Measurements from ENCODE around the gene KRT1.

The KRT1 gene

DNA sequence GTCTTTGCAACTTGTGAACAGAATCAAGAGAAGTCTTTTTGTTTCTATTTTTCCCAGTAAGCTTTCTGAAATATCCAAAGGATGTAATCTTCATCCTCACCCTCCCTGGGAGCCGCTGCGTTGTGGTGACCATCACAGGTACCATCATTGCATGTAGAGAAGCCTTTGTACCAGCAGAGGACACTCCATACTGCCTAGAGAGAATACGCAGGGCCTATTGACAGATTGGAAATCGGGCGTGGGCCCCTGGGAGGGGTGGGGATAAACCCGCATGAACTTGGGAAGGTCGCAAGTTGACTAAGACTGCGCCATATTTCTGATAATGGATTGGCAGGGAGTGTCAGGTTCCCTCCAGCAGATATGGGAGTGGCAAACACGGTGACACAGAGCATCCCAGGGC is 12.7 kb downstream of the KRT1 start:
- Mint-ChIP-seq H3K27ac (no peak overlapping the region), H3K9me3 (ENCODE audit: low read depth) (no peaks in the 10 kb centered on the region), H3K4me3 (no peak overlapping the region), H3K4me1 (ENCODE audit: low read depth) (peaks cover 7% of the 10 kb centered on the region), H3K27me3 (no peaks in the 10 kb centered on the region), H3K36me3 (no peaks in the 10 kb centered on the region)

DNA sequence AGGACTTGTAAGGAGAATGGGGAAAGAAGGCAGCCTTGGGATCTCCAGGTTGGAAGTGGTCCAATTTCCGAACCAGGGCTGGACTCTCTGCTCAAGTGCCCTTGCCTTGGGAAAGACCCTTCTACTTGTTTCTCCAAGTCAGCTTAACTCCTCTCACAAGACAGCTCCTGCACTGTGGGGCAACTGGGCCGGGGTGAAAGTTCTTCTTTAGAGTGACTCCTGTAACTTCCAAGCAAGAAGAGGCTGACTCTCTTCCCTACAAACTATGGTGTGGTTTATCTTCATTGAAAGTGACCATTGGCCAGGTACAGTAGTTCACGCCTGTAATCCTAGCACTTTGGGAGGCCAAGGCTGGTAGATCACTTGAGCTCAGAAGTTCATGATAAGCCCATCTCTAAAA is 13.7 kb downstream of the KRT1 start:
- Mint-ChIP-seq H3K27ac (no peak overlapping the region), H3K27me3 (no peaks in the 10 kb centered on the region)

DNA sequence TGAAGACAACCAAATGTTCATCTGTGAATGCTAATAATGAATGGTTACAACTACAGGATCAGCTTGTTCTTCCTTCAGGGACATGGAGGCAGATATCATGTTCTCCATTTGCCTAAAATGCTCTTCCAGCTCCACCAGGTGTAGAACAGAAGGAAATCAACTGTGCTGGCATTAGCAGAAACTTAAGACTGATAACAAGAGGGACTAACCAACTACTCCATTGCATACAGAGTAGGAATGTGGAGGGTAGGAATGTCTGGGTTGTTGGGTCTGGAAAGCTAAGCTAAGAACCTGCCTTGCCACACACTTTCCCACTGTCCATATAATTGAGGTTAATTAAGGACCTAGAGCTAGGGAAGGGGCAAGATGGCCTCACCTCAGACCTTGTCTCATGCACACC is 16.8 kb downstream of the KRT1 start:
- H3K36me3 Mint-ChIP-seq, result no peaks in the 10 kb centered on the region
- H3K9me3 Mint-ChIP-seq (ENCODE audit: low read depth), result no peaks in the 10 kb centered on the region
- no peak overlapping the region for H3K27ac Mint-ChIP-seq
- no peak overlapping the region for H3K4me3 Mint-ChIP-seq
- H3K27me3 Mint-ChIP-seq, result no peaks in the 10 kb centered on the region
- H3K4me1 Mint-ChIP-seq (ENCODE audit: low read depth), result peaks cover 13% of the 10 kb centered on the region

More for the DNA sequence above, 13.7 kb downstream of the KRT1 start:
- Mint-ChIP-seq H3K36me3 (no peaks in the 10 kb centered on the region), H3K4me1 (ENCODE audit: low read depth) (peaks cover 13% of the 10 kb centered on the region), H3K4me3 (no peak overlapping the region), H3K9me3 (ENCODE audit: low read depth) (no peaks in the 10 kb centered on the region)

DNA sequence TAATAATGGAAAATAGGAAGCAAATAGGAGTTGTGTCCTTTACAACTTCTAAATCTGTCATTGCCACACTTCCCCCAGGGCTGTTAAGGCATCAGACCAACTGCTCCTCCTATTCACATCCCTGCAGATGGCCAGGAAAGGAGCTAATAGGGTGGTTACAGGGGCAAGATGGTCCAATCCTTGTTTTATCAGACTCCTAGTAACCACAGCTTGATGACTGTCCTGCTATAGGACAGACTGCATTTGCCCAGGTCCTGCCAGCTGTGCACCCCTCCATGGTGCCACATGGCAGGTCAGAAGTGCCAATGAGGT is 17.3 kb downstream of the KRT1 start:
- no peaks in the 10 kb centered on the region for H3K36me3 Mint-ChIP-seq
- H3K4me1 Mint-ChIP-seq (ENCODE audit: low read depth), result peaks cover 13% of the 10 kb centered on the region
- H3K9me3 Mint-ChIP-seq (ENCODE audit: low read depth), result no peaks in the 10 kb centered on the region
- no peak overlapping the region for H3K4me3 Mint-ChIP-seq
- H3K27me3 Mint-ChIP-seq, result no peaks in the 10 kb centered on the region
- no peak overlapping the region for H3K27ac Mint-ChIP-seq

DNA sequence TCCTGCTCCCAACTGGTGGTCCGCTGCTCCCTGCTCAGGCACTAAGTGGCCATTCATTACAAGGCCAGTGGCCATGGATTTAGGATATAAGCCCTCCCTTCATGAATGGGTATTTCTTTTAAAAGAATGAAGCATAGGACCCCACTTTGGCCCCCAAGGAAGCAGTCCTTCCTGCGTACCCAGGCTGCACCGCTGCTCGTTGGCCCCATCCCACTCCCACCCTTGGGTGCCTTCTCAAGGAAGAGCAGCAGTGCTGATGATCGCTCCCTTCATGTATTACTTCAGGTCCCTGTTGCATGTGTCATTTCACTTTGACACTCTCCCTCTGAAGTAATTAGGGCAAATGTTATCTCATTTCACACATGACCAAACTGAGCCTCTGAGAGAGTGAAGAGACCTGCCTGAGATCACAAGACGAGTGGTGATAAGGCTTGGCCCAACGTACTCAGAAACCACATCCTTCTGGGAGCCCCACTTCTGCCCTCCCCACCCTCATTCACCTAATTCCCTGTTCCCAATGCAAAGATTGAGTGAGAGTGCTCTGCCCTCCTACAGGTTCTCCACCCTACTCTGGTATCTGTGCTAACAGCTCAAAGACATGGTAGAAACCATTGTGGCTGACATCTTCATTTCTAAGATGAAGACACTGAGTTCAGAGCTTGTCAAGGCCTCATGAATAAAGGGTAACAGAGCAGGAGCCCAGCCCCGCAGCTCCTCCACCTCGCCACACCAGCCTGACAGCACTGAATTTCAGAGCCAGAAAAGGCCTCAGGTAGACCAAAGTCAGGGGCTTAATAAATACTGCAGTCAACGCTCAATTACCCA is 17.9 kb downstream of the KRT1 start:
- Mint-ChIP-seq H3K27me3 (no peaks in the 10 kb centered on the region), H3K4me1 (ENCODE audit: low read depth) (peaks cover 11% of the 10 kb centered on the region), H3K4me3 (no peak overlapping the region), H3K36me3 (no peaks in the 10 kb centered on the region), H3K27ac (no peak overlapping the region), H3K9me3 (ENCODE audit: low read depth) (no peaks in the 10 kb centered on the region)

DNA sequence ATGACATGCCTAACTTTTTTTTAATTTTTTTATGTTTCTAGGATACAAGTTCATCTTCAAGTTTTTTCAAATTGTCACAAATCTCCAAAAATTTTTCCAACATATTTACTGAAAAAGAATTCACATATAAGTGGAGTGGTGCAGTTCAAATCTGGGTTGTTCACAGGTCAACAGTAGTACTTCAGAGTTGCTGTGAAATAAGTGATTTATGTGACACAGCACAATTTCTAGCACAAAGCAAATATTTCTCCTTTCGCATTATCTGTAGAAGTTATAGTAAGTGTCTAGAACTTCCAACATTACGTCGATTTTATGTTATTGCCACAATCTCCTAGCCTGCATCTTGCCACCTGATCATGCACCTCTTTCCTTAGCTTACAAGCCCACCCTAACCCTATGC is 18.5 kb downstream of the KRT1 start:
- H3K36me3 Mint-ChIP-seq, result no peaks in the 10 kb centered on the region
- no peaks in the 10 kb centered on the region for H3K9me3 Mint-ChIP-seq (ENCODE audit: low read depth)
- no peaks in the 10 kb centered on the region for H3K27me3 Mint-ChIP-seq
- H3K4me3 Mint-ChIP-seq, result no peak overlapping the region
- H3K27ac Mint-ChIP-seq, result no peak overlapping the region
- peaks cover 11% of the 10 kb centered on the region for H3K4me1 Mint-ChIP-seq (ENCODE audit: low read depth)

DNA sequence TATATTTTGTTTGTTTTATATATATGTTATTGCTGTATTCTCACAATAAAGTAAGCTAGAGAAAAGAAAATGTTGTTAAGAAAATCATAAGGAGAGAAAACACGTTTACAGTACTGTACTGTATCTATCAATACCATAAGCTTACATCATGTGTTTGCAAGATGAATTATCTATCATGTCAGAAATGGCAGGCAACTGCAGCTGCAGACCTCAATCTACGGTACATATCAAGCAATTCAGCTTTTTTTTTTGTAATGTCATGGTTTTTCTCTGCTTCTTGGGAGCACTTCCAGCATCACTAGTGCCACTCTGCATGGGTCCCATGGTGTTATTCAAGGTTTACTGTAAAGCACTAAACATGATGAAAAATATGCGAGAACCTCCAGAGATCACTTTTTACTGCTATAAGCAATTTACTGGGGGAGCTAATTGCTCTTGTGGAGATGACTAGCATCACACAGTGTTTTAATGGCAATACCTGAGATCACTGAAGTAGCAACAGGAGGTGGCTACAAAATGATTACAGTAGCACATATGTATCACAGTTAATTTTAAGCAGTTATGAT is 19.2 kb downstream of the KRT1 start:
- no peak overlapping the region for H3K4me3 Mint-ChIP-seq

DNA sequence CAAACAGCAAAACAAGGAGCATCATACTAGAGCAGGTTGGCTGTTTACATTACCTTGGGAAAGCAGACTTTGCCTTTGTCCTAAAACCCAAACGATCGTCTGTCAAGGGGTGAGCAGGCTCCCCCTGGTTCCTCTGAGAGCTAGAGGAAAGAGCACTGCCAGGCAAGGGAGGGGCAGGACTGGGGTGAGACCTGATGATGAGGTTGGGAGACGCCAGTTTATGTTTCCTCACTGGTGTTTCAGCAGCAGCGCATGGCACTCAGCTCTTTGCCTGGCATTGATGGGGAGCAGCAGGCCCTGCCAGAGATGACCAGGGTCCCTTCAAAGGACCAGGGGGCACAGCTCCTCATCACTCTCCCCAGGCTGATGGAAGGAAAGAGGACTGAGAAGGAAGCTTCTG is 20.3 kb downstream of the KRT1 start:
- Mint-ChIP-seq H3K9me3 (ENCODE audit: low read depth) (no peaks in the 10 kb centered on the region), H3K36me3 (no peaks in the 10 kb centered on the region), H3K27me3 (no peaks in the 10 kb centered on the region), H3K4me3 (no peak overlapping the region), H3K4me1 (ENCODE audit: low read depth) (peaks cover 18% of the 10 kb centered on the region), H3K27ac (no peak overlapping the region)

More for the DNA sequence above, 19.2 kb downstream of the KRT1 start:
- Mint-ChIP-seq H3K4me1 (ENCODE audit: low read depth) (peaks cover 17% of the 10 kb centered on the region), H3K36me3 (no peaks in the 10 kb centered on the region), H3K9me3 (ENCODE audit: low read depth) (no peaks in the 10 kb centered on the region), H3K27ac (no peak overlapping the region), H3K27me3 (no peaks in the 10 kb centered on the region)

DNA sequence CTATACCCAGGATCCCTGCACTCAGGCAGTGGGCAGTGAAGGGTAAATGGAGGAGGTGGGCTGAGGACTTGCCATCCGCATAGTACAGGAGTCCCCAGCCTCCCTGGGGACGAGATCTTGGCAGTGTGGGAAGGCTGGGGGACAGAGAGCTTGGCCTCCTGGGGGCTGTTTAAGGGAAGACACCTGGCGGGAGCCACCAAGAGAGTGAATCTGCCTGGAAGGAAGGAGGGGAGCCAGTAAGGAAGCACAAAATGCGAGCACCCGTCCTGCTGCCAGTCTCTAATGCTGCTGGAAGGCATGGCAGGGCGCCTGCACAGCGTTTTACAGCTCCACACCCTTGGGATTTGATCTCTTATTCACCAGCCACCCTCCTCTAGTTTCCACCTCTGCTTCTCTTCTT is 20.8 kb downstream of the KRT1 start:
- H3K27me3 Mint-ChIP-seq, result no peaks in the 10 kb centered on the region
- peaks cover 22% of the 10 kb centered on the region for H3K4me1 Mint-ChIP-seq (ENCODE audit: low read depth)
- no peak overlapping the region for H3K27ac Mint-ChIP-seq
- H3K36me3 Mint-ChIP-seq, result no peaks in the 10 kb centered on the region
- no peak overlapping the region for H3K4me3 Mint-ChIP-seq
- H3K9me3 Mint-ChIP-seq (ENCODE audit: low read depth), result no peaks in the 10 kb centered on the region

DNA sequence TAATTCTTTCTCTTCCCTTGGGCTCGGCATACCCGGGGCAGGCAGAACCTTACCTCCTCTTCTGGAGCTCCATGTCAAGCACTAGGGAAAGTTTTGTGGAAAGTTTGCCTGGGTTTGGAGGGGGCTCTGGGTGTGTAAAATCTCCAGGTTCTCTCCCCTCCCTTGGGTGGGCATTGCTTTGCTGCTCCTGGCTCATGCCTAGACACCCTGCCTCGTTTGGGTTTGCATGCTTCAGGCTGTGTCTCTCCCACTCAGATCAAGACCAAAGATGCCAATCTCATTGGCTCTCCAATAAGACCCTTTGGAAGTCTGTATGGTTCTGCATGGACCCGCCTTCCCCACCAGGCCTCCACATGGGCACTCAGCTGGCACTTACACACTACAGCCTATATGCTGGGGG is 22.0 kb downstream of the KRT1 start:
- no peaks in the 10 kb centered on the region for H3K27me3 Mint-ChIP-seq
- H3K27ac Mint-ChIP-seq, result no peak overlapping the region
- H3K4me1 Mint-ChIP-seq (ENCODE audit: low read depth), result peaks cover 23% of the 10 kb centered on the region
- peaks cover 3% of the 10 kb centered on the region for H3K36me3 Mint-ChIP-seq
- H3K4me3 Mint-ChIP-seq, result no peak overlapping the region
- no peaks in the 10 kb centered on the region for H3K9me3 Mint-ChIP-seq (ENCODE audit: low read depth)

DNA sequence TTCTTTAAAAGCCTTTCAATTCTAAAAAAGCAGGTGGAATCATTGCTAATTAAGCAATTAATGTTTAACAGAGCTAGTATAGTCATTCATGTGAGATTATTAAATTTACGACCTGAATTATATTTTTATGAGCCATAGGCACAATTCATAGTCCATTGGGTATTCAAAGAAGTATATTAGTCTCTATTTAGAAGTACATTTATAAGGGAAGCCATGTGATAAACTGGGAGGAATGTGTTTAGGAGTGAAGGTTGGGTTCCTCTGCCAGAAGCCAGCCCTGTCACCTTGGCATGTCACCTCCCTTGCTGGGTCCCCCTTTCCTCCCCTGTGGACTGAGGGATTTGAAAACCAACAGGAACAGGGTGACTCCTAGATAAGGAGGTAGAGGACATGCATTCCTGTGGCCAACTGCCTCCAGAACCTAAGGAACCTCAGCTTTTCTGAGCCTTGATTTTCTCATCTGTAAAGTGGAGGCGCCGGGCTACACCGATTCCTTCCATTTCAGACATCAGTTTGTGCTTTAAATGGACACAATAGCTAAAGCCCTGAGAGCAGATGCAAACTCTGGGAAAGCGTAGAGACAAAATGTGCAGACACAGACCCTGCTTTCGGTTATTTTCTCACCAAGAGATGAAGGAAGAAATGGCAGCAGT is 22.8 kb downstream of the KRT1 start:
- Mint-ChIP-seq H3K4me3 (no peak overlapping the region), H3K4me1 (ENCODE audit: low read depth) (peaks cover 22% of the 10 kb centered on the region), H3K9me3 (ENCODE audit: low read depth) (no peaks in the 10 kb centered on the region), H3K27me3 (no peaks in the 10 kb centered on the region), H3K36me3 (peaks cover 3% of the 10 kb centered on the region), H3K27ac (no peak overlapping the region)

DNA sequence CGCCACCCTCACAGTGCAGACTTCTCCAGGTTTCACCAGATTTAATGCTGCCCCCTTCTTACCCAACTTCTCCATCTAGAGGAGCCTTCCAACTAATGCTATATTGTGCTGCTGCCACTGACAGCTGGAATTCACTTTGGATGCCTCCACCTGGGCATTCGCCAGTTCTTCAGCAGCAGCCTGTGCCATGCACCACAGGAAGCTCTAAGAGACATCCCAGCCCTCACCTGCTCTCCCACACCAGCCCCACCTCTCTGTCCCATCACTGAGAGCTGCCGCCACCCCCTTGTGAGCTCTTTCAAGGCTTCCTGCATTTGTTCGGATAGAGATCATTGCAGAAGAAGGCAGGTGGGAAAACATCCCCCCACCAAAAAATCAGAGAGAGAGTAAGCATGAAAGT is 23.6 kb downstream of the KRT1 start:
- H3K27ac Mint-ChIP-seq, result no peak overlapping the region
- peaks cover 3% of the 10 kb centered on the region for H3K36me3 Mint-ChIP-seq
- H3K9me3 Mint-ChIP-seq (ENCODE audit: low read depth), result no peaks in the 10 kb centered on the region
- no peak overlapping the region for H3K4me3 Mint-ChIP-seq
- H3K4me1 Mint-ChIP-seq (ENCODE audit: low read depth), result peaks cover 17% of the 10 kb centered on the region
- no peaks in the 10 kb centered on the region for H3K27me3 Mint-ChIP-seq

DNA sequence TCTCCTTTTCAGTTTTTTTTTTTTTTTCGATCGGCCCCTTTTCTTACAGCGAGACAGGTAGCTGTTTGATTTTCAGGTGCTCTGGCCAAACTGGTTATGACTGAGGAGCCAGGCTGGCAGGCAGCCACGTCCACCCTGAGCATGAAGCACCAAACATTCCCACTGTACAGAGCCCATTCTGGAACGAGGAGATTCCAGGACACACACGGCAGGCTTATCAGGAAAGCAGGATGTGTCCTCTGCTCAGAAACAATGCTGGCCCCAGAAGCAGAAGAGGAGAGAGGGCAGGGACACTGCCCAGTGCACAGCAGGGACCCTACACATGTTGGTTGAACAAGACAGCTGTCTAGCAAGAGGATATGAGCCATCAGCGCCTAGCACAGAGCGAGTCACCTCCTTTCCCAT is 24.5 kb downstream of the KRT1 start:
- H3K27ac Mint-ChIP-seq, result no peak overlapping the region
- no peak overlapping the region for H3K4me3 Mint-ChIP-seq
- H3K4me1 Mint-ChIP-seq (ENCODE audit: low read depth), result peaks cover 17% of the 10 kb centered on the region
- H3K27me3 Mint-ChIP-seq, result no peaks in the 10 kb centered on the region
- peaks cover 3% of the 10 kb centered on the region for H3K36me3 Mint-ChIP-seq
- H3K9me3 Mint-ChIP-seq (ENCODE audit: low read depth), result no peaks in the 10 kb centered on the region

DNA sequence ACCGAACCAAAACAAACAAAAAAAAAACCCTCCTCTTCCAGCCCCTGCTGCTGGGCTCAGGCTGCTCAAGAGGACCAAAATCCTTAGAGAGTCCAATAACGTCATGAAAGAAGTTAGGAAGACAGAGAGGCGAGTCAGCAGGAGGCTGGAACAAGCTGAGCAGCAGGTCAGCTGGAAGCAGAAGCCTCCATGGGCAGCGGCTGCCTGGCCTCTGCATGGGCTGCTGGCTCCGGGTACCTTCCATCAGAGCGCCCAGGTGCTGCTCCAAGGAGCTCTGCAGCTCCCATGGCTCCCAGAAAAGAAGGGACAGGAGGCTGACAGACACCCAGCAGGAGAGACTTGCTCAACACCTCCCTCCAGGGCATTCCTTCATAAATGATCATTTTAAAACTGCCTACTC is 25.0 kb downstream of the KRT1 start:
- H3K9me3 Mint-ChIP-seq (ENCODE audit: low read depth), result no peaks in the 10 kb centered on the region
- H3K36me3 Mint-ChIP-seq, result peaks cover 3% of the 10 kb centered on the region
- no peak overlapping the region for H3K4me3 Mint-ChIP-seq
- H3K4me1 Mint-ChIP-seq (ENCODE audit: low read depth), result peaks cover 18% of the 10 kb centered on the region
- H3K27ac Mint-ChIP-seq, result no peak overlapping the region
- H3K27me3 Mint-ChIP-seq, result no peaks in the 10 kb centered on the region

DNA sequence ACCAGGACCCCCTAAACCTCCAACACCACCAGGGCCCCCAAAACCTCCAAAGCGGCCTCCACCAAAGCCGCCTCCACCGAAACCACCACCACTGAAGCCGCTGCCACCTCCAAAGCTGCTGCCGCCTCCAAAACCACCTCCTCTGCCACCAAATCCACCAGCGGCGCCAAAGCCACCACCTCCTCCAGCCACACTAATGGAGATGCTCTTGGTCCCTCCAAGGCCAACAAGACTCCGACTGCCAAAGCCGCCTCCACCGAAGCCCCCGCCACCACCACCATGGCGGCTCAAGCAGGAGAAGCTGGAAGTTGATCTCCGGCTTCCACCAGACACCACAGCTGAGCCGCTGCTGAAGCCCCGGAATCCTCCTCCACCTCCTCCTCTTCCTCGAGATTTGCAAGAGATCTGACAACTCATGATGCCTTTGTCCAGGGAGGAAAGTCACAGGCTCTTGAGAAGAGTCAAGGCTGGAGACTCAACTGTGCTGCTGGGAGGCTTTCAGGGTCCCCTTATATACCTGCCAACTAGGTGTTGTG is 28.4 kb downstream of the KRT1 start, which contains the start of gene KRT2:
Gene KRT2, minus strand, starts transcription at position 486 of the 536 bp plus-strand sequence. Its CDS starts 69 bp downstream, at position 417.
- Mint-ChIP-seq H3K4me1 (ENCODE audit: low read depth) (peaks cover 52% of the 10 kb centered on the region), H3K36me3 (peaks cover 3% of the 10 kb centered on the region), H3K4me3 (no peak within 1 kb of the TSS), H3K27me3 (no peaks in the 10 kb centered on the region), H3K27ac (no peak within 1 kb of the TSS), H3K9me3 (ENCODE audit: low read depth) (no peaks in the 10 kb centered on the region)

All from activated naive CD8-positive, alpha-beta T cell (primary cell).